NCI-H345 treated with DMSO at 0.1 percent for 48 hours (cell line): ENCODE measurements around the gene ANGPTL5.
"Not testable (repeated sequence)": the region's sequence is repeated elsewhere in the genome, so short reads cannot be mapped to it uniquely, and the experiment has no call there.

ENCODE experiments used
- DNase-seq: peaks from one replicate; lab custom pipeline; 2025; ENCODE audit not compliant: unreplicated experiment; lab: John Stamatoyannopoulos, UW

The ANGPTL5 gene

GRCh38 chr11:101916422-101916821, at the start of gene ANGPTL5:
Gene ANGPTL5, minus strand, starts transcription at chr11:101916522. Its CDS starts 8,613 bp downstream, at chr11:101907909.
- DNase-seq = no peak

GRCh38 chr11:101964200-101964599, 47.9 kb upstream of the ANGPTL5 start:
- not testable (repeated sequence) for DNase-seq

- no peak for DNase-seq
These were observed 43.9 kb upstream of the ANGPTL5 start for GRCh38 chr11:101960231-101960630.

GRCh38 chr11:101955701-101956100, 39.4 kb upstream of the ANGPTL5 start:
- no peak for DNase-seq

GRCh38 chr11:101955278-101955677, 39.0 kb upstream of the ANGPTL5 start:
- no peak for DNase-seq

- DNase-seq = no peak
These were observed 33.4 kb upstream of the ANGPTL5 start for GRCh38 chr11:101949680-101950220.

GRCh38 chr11:101945448-101945847, 29.1 kb upstream of the ANGPTL5 start:
- DNase-seq = no peak

GRCh38 chr11:101944923-101945322, 28.6 kb upstream of the ANGPTL5 start:
- peak; percentile 5 for DNase-seq

GRCh38 chr11:101940901-101941520, 24.7 kb upstream of the ANGPTL5 start:
- DNase-seq = no peak

GRCh38 chr11:101931692-101932091, 15.4 kb upstream of the ANGPTL5 start:
- DNase-seq = peak; percentile 77

- DNase-seq = no peak
These were observed 13.1 kb upstream of the ANGPTL5 start for GRCh38 chr11:101929294-101929915.

- DNase-seq = no peak
These were observed 7.2 kb upstream of the ANGPTL5 start for GRCh38 chr11:101923554-101923953.

- DNase-seq = no peak
These were observed 4.7 kb upstream of the ANGPTL5 start for GRCh38 chr11:101920992-101921391.

- DNase-seq = no peak
These were observed 904 bp upstream of the ANGPTL5 start for GRCh38 chr11:101917226-101917625.

- peak; percentile 52 for DNase-seq
These were observed 481 bp downstream of the ANGPTL5 start for GRCh38 chr11:101915791-101916291.

- DNase-seq = peak; percentile 90
These were observed 1.4 kb downstream of the ANGPTL5 start, which contains the start of gene CEP126 for GRCh38 chr11:101914738-101915426. Gene CEP126, plus strand, starts transcription at chr11:101915010. Its CDS starts 275 bp downstream, at chr11:101915285.

GRCh38 chr11:101914341-101914737, 2.0 kb downstream of the ANGPTL5 start:
- peak; percentile 20 for DNase-seq

GRCh38 chr11:101913656-101914055, 2.7 kb downstream of the ANGPTL5 start:
- DNase-seq = no peak

GRCh38 chr11:101912823-101913284, 3.5 kb downstream of the ANGPTL5 start:
- DNase-seq = no peak

- DNase-seq = no peak
These were observed 7.2 kb downstream of the ANGPTL5 start for GRCh38 chr11:101909087-101909486.

GRCh38 chr11:101907815-101908214, 8.5 kb downstream of the ANGPTL5 start:
- no peak for DNase-seq
